PFSK-1 (cell line): ENCODE results near the gene C1orf216. TPM values are rescaled to one million over a fixed set of nuclear protein-coding genes. Genes with fewer than 3 reads are reported as not detected.

Experiments used
- FOXP2 ChIP-seq: optimal IDR thresholded peaks from 2 replicates; pipeline ENCODE3; 2011; ENCODE audit warnings: borderline replicate concordance, control low read depth, inconsistent platforms; ENCODE audit not compliant: insufficient read depth; ENCODE audit errors: extremely low read length, extremely low read depth
- POLR2AphosphoS5 ChIP-seq: IDR thresholded peaks from 2 replicates; pipeline ENCODE4 v1.6.1; 2012; ENCODE audit warnings: low read depth, mild to moderate bottlenecking, control low read depth, low read length, moderate library complexity
- SIN3A ChIP-seq: IDR thresholded peaks from 2 replicates; pipeline ENCODE4 v1.6.1; 2012; ENCODE audit warnings: mild to moderate bottlenecking, low read length, moderate library complexity, borderline replicate concordance; ENCODE audit not compliant: insufficient read depth
- TAF1 ChIP-seq: IDR thresholded peaks from 2 replicates; pipeline ENCODE4 v1.6.1; 2012; ENCODE audit warnings: low read length, control low read depth, borderline replicate concordance; ENCODE audit not compliant: insufficient read depth
- polyA plus RNA-seq: library from polyadenylated mRNA; unstranded; fragments of >200 nt; gene quantifications from one replicate; pipeline ENCODE4 v1.2.1, GENCODE V29; 2012; ENCODE audit warnings: low read depth, missing spikeins; ENCODE audit not compliant: insufficient read length
- TF ChIP-seq, protein P1 (sequence below), 2 experiments: IDR thresholded peaks; 2 replicates each; pipeline versions ENCODE4 v1.6.1 to v1.8.0; 2011 to 2012; ENCODE audit warnings: low read depth in 2 of 2, low read length in 2 of 2, control low read depth in 1 of 2, inconsistent platforms in 1 of 2, mild to moderate bottlenecking in 1 of 2, moderate library complexity in 1 of 2; ENCODE audit not compliant: insufficient read depth in 1 of 2

C1orf216 gene, protein sequence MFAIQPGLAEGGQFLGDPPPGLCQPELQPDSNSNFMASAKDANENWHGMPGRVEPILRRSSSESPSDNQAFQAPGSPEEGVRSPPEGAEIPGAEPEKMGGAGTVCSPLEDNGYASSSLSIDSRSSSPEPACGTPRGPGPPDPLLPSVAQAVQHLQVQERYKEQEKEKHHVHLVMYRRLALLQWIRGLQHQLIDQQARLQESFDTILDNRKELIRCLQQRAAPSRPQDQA
- polyA plus RNA-seq = 10.4 TPM

DNA sequence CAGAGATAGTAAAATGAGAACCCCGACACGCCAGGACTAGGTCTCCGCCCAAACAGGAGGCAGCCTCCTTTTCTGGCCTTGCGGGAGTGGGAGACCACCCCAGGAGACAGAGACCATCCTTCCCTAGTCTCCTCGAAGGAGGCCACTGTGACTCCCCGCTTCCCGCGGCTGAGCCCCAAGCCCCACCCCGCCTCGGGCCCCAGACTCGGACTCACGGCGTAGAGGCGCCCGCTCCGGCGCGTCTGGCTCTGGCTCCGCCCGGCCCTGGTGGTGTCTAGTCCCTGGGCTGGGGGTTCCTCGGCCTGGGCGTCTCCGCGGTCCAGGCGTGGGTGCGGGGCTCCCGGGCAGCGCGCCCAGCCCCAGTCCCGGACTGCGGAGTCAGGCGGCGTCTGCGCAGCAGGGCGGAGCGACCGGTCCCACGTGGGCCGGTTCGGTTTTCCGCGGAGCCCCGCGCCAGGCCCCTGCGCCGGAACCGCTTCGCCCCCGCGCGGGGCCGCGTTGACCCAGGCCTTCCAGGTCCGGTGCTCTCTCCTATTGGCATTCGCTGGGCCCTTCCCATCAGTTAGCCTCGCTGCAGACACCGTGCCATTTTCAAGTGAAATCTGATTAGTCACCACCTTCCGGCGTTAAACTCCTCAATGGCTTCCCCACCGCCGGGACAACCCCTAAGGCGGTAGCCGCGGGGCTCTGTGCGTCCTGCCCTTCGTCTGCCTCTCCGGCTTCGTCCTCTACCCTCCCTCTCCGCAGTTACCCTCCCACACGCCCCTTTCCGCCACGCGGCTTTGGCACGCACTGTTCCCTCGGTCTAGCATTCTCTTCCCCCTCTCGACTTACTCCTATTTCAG is at the start of gene C1orf216:
Gene C1orf216 (minus strand): TSS at position 393 of the 845 bp plus-strand sequence. CDS start 2,563 bp downstream, outside the sequence.
- TF ChIP-seq POLR2AphosphoS5 (peak; percentile 76), SIN3A (no peak), FOXP2 (peak; percentile 25), TAF1 (0 out of 2 replicates have a peak, but pooled peaks have one; percentile 43)
- TF ChIP-seq, protein P1, sequence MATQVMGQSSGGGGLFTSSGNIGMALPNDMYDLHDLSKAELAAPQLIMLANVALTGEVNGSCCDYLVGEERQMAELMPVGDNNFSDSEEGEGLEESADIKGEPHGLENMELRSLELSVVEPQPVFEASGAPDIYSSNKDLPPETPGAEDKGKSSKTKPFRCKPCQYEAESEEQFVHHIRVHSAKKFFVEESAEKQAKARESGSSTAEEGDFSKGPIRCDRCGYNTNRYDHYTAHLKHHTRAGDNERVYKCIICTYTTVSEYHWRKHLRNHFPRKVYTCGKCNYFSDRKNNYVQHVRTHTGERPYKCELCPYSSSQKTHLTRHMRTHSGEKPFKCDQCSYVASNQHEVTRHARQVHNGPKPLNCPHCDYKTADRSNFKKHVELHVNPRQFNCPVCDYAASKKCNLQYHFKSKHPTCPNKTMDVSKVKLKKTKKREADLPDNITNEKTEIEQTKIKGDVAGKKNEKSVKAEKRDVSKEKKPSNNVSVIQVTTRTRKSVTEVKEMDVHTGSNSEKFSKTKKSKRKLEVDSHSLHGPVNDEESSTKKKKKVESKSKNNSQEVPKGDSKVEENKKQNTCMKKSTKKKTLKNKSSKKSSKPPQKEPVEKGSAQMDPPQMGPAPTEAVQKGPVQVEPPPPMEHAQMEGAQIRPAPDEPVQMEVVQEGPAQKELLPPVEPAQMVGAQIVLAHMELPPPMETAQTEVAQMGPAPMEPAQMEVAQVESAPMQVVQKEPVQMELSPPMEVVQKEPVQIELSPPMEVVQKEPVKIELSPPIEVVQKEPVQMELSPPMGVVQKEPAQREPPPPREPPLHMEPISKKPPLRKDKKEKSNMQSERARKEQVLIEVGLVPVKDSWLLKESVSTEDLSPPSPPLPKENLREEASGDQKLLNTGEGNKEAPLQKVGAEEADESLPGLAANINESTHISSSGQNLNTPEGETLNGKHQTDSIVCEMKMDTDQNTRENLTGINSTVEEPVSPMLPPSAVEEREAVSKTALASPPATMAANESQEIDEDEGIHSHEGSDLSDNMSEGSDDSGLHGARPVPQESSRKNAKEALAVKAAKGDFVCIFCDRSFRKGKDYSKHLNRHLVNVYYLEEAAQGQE (IDR thresholded peaks at IDR 0.05; ENCODE audit: insufficient read depth in 1 of 2, low read depth in 2 of 2, low read length in 2 of 2) = no peak; a peak in 1 of 4 replicates

DNA sequence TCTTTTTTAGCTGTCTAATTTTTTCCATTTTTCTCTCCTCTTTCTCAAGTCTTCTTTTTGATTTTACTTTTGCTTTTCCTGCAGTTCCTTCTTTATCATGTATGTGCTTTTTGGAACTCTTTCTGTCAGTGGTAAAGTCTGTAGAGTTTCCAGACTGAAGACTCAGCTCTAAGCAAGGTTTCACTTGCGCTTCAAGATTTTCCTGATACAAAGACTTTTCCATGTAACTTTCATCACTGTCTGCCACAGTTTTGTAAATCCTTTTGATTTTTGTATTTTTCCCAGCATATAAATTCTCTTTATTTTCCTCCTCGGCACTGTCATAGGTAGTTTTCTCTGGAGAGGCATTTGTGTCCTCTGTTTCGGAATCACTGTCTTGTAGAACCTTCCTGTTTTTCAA is 45.6 kb upstream of the C1orf216 start:
- TF ChIP-seq TAF1 = no peak
- no peak for TF ChIP-seq POLR2AphosphoS5
- no peak for TF ChIP-seq SIN3A
- TF ChIP-seq FOXP2 = no peak

DNA sequence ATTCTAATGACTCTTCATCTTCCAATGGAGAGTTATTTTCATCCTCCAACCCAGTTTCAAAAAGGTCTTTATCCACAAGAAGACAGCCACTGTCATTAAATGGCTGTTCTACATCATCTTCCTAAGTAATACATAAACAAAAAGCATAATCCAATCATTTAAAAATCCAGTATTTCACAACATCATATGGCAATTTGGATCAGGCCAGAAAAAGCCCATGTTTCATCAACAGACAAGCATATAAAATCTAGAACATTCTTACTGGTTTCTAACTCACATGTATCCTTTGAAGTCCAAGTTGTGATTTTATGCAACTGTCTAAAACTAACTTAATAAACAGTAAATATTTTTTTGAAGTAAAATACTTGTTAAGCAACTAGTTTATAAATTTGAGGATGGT is 44.5 kb upstream of the C1orf216 start:
- TF ChIP-seq SIN3A (no peak), POLR2AphosphoS5 (no peak), TAF1 (no peak), FOXP2 (no peak)
- TF ChIP-seq, protein P1 (IDR thresholded peaks at IDR 0.05; ENCODE audit: insufficient read depth in 1 of 2, low read depth in 2 of 2, low read length in 2 of 2) = no peak

DNA sequence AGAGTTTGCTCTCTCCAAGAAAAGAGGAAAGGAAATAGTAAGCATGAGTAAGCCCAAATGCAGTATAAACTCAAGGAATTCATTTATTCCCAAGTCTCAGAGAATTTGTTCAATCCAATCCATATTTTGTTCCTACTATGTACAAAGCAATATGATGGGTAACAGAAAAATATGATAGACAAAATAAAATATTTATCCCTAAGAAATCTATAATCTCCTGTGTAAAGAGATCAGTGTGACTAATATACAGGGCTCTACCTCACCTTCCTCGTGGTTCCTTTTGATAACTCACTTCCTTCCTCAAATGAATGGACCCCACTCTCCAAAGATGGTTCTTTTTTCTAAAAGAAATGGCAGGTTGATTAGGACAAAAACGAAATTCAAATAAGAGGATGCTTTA is 43.5 kb upstream of the C1orf216 start:
- TF ChIP-seq SIN3A = no peak
- TF ChIP-seq, protein P1 (IDR thresholded peaks at IDR 0.05; ENCODE audit: insufficient read depth in 1 of 2, low read depth in 2 of 2, low read length in 2 of 2) = no peak
- no peak for TF ChIP-seq POLR2AphosphoS5
- no peak for TF ChIP-seq TAF1
- TF ChIP-seq FOXP2 = no peak

DNA sequence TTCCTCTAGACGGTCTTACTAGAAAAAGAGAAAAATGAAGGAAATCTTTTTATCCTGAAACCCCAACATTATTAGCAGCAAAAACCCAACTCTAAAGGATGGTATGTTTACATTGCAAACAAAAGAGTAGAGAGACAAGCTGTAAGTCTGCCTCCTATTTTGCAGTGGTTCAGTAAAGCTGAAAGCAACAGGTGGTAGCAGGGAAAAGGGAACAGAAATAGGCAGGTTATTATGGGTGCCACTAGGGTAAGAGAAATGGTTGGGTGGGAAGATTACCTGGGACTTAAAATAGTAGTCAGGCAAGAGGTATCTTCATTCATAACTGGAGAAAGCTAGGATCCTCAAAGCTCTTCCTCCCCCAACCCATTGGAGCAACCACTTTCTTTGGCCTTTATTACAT is 37.4 kb upstream of the C1orf216 start:
- TF ChIP-seq TAF1 (no peak), POLR2AphosphoS5 (no peak), SIN3A (no peak), FOXP2 (no peak)
- TF ChIP-seq, protein P1 (IDR thresholded peaks at IDR 0.05; ENCODE audit: insufficient read depth in 1 of 2, low read depth in 2 of 2, low read length in 2 of 2) = no peak
